GM23338 (cell line): ENCODE data around the gene PPP1CA. TPM values are rescaled to one million over a fixed set of nuclear protein-coding genes. Genes with fewer than 3 reads are reported as not detected.

Experiments used
- ATAC-seq: fragments of 200-7000 bp; cut with Tn5 transposase; 3 replicates; pipeline ENCODE4 v1.9.1; 2020
- DNase-seq: peaks from one replicate; pipeline ENCODE4 v3.0.0-alpha.2; 2015; ENCODE audit warnings: low spot score
- H2AFZ ChIP-seq: fragments of 200-600 bp; sonication (generic); 2 replicates; pipeline ENCODE4 v1.8.0; 2016; ENCODE audit warnings: antibody characterized with exemption, mild to moderate bottlenecking, moderate library complexity
- H3F3A ChIP-seq: fragments of 200-600 bp; sonication (generic); replicated peaks from 2 replicates; pipeline ENCODE4 v1.8.0; 2017; ENCODE audit warnings: antibody characterized with exemption, mixed run types, low read depth
- H3K27ac ChIP-seq: fragments of 200-600 bp; sonication (generic); 2 replicates; pipeline ENCODE4 v1.6.1; 2016; ENCODE audit warnings: low read depth
- H3K27me3 ChIP-seq: fragments of 200-600 bp; sonication (generic); 2 replicates; pipeline ENCODE4 v1.8.0; 2016; ENCODE audit warnings: mild to moderate bottlenecking, mixed run types, moderate library complexity; ENCODE audit not compliant: insufficient read depth
- H3K36me3 ChIP-seq: fragments of 200-600 bp; sonication (generic); 2 replicates; pipeline ENCODE4 v1.8.0; 2016; ENCODE audit warnings: mild to moderate bottlenecking; ENCODE audit not compliant: insufficient read depth
- H3K4me1 ChIP-seq: fragments of 200-600 bp; sonication (generic); 2 replicates; pipeline ENCODE4 v1.8.0; 2016; ENCODE audit warnings: mild to moderate bottlenecking, moderate library complexity; ENCODE audit not compliant: insufficient read depth
- H3K4me2 ChIP-seq: fragments of 200-600 bp; sonication (generic); 2 replicates; pipeline ENCODE4 v1.7.1; 2017; ENCODE audit warnings: mixed run types
- H3K4me3 ChIP-seq: fragments of 200-600 bp; sonication (generic); 2 replicates; pipeline ENCODE4 v1.6.1; 2016; ENCODE audit warnings: mixed run types
- H3K79me2 ChIP-seq: fragments of 200-600 bp; sonication (generic); replicated peaks from 2 replicates; pipeline ENCODE4 v1.8.0; 2017; ENCODE audit warnings: mild to moderate bottlenecking; ENCODE audit not compliant: insufficient read depth
- H3K9me2 ChIP-seq: fragments of 200-600 bp; sonication (generic); 2 replicates; pipeline ENCODE4 v1.8.0; 2017; ENCODE audit not compliant: insufficient read depth
- H4K20me1 ChIP-seq: fragments of 200-600 bp; sonication (generic); replicated peaks from 2 replicates; pipeline ENCODE4 v1.8.0; 2017; ENCODE audit warnings: mild to moderate bottlenecking; ENCODE audit not compliant: insufficient read depth
- H3K27ac Mint-ChIP-seq: 2 replicates; pipeline ENCODE4 v1.8.0; 2020; ENCODE audit warnings: inconsistent platforms, mild to moderate bottlenecking, moderate library complexity, mixed read lengths
- H3K27me3 Mint-ChIP-seq: 3 replicates; pipeline ENCODE4 v1.8.0; 2022; ENCODE audit warnings: low read depth, mild to moderate bottlenecking, moderate library complexity, mixed read lengths, inconsistent platforms; ENCODE audit not compliant: insufficient read depth, poor library complexity
- H3K36me3 Mint-ChIP-seq: 3 replicates; pipeline ENCODE4 v1.8.0; 2021; ENCODE audit warnings: low read depth, mild to moderate bottlenecking, inconsistent platforms, moderate library complexity, mixed read lengths
- H3K4me1 Mint-ChIP-seq: 3 replicates; pipeline ENCODE4 v1.8.0; 2020; ENCODE audit warnings: mild to moderate bottlenecking, inconsistent platforms, mixed read lengths
- H3K4me3 Mint-ChIP-seq: 3 replicates; pipeline ENCODE4 v1.8.0; 2021; ENCODE audit warnings: moderate library complexity, mild to moderate bottlenecking, inconsistent platforms, mixed read lengths
- H3K9me3 Mint-ChIP-seq: 3 replicates; pipeline ENCODE4 v1.8.0; 2020; ENCODE audit warnings: moderate library complexity, mild to moderate bottlenecking, inconsistent platforms, mixed read lengths
- CREB1 ChIP-seq: fragments of 250-450 bp; sonication (Bioruptor Pico); IDR thresholded peaks from 2 replicates; pipeline ENCODE4 v1.5.0; 2020; ENCODE audit warnings: low read depth, mild to moderate bottlenecking, moderate library complexity
- EZH2 ChIP-seq: fragments of 200-600 bp; sonication (generic); IDR thresholded peaks from one replicate; pipeline ENCODE4 v1.8.0; 2017; ENCODE audit warnings: antibody characterized with exemption, mild to moderate bottlenecking, low read depth; ENCODE audit not compliant: unreplicated experiment
- EZH2phosphoT487 ChIP-seq: fragments of 200-600 bp; sonication (generic); IDR thresholded peaks from one replicate; pipeline ENCODE4 v1.8.1; 2018; ENCODE audit warnings: antibody characterized with exemption; ENCODE audit not compliant: unreplicated experiment
- JUNB ChIP-seq: IDR thresholded peaks from one replicate; pipeline ENCODE4 v1.6.1; 2016; ENCODE audit warnings: antibody characterized with exemption; ENCODE audit not compliant: unreplicated experiment
- NANOG ChIP-seq: IDR thresholded peaks from 2 replicates; pipeline ENCODE4 v1.6.1; 2016; ENCODE audit warnings: antibody characterized with exemption, borderline replicate concordance
- POLR2AphosphoS5 ChIP-seq: IDR thresholded peaks from 2 replicates; pipeline ENCODE4 v1.6.1; 2016; ENCODE audit warnings: antibody characterized with exemption, low read depth
- REST ChIP-seq: IDR thresholded peaks from one replicate; pipeline ENCODE4 v1.6.1; 2018; ENCODE audit warnings: antibody characterized with exemption; ENCODE audit not compliant: unreplicated experiment
- STAT1 ChIP-seq: IDR thresholded peaks from one replicate; pipeline ENCODE4 v1.6.1; 2016; ENCODE audit warnings: antibody characterized with exemption; ENCODE audit not compliant: unreplicated experiment
- ZNF114 ChIP-seq: fragments of 250-450 bp; sonication (Bioruptor Pico); IDR thresholded peaks from 2 replicates; pipeline ENCODE4 v1.5.0; 2020; ENCODE audit warnings: mild to moderate bottlenecking, moderate library complexity
- ZNF331 ChIP-seq: fragments of 250-450 bp; sonication (Bioruptor Pico); IDR thresholded peaks from 2 replicates; pipeline ENCODE4 v1.5.0; 2020; ENCODE audit warnings: low read depth, mild to moderate bottlenecking, moderate library complexity
- ZNF462 ChIP-seq: fragments of 250-450 bp; sonication (Bioruptor Pico); IDR thresholded peaks from 2 replicates; pipeline ENCODE4 v1.5.0; 2020; ENCODE audit warnings: mild to moderate bottlenecking, moderate library complexity
- polyA plus RNA-seq: library from polyadenylated mRNA; unstranded; fragments of >200 nt; fragmentation: Nextera tagmentation; extraction: Ambion mirVana; gene quantifications from 2 replicates; pipeline ENCODE4 v1.2.1, GENCODE V29; 2016
- total RNA-seq: library from RNA; depleted of rRNA; stranded (reverse); fragments of >200 nt; shearing (Covaris generic); gene quantifications from 2 replicates; pipeline ENCODE4 v1.2.3, GENCODE V29; 2014
- TF ChIP-seq, protein P1 (sequence below), 2 experiments: fragments of 200-600 bp in 1 of 2; sonication (generic) in 1 of 2; conservative IDR thresholded peaks; 2 replicates each; pipeline versions ENCODE4 v1.5.1 to v1.6.1; 2016 to 2017; ENCODE audit warnings: antibody characterized with exemption in 2 of 2, low read depth in 2 of 2, mild to moderate bottlenecking in 2 of 2, moderate library complexity in 1 of 2
- TF ChIP-seq, protein P2 (sequence below): IDR thresholded peaks from 2 replicates; pipeline ENCODE4 v1.6.1; 2016; ENCODE audit warnings: antibody characterized with exemption

The PPP1CA gene
- total and polyA plus RNA-seq, 2 experiments from 2014 or later, result 217 to 237 TPM

- Histone ChIP-seq H3F3A (no peaks in the 10 kb centered on the region), H3K36me3 (no peaks in the 10 kb centered on the region), H3K79me2 (no peaks in the 10 kb centered on the region), H2AFZ (no peak overlapping the region), H4K20me1 (no peaks in the 10 kb centered on the region), H3K9me2 (no peaks in the 10 kb centered on the region), H3K27ac (no peak overlapping the region), H3K27me3 (no peaks in the 10 kb centered on the region), H3K4me3 (no peak overlapping the region), H3K4me1 (peaks cover 11% of the 10 kb centered on the region; the same call in 1 of the 2 replicates), H3K4me2 (no peak overlapping the region)
- H3K4me1 Mint-ChIP-seq, result peaks cover 21% of the 10 kb centered on the region
- no peaks in the 10 kb centered on the region for H3K36me3 Mint-ChIP-seq
- DNase-seq (no peak), ATAC-seq (no peak)
- no peak overlapping the region for H3K4me3 Mint-ChIP-seq
- H3K27ac Mint-ChIP-seq, result no peak overlapping the region
- peaks cover 26% of the 10 kb centered on the region for H3K27me3 Mint-ChIP-seq
- no peaks in the 10 kb centered on the region for H3K9me3 Mint-ChIP-seq
- no peak for TF ChIP-seq STAT1
- no peak for TF ChIP-seq POLR2AphosphoS5
- no peak for TF ChIP-seq REST
- TF ChIP-seq EZH2, result no peak
- no peak for TF ChIP-seq CREB1 (CRISPR knock-in tag)
- TF ChIP-seq, protein P1, sequence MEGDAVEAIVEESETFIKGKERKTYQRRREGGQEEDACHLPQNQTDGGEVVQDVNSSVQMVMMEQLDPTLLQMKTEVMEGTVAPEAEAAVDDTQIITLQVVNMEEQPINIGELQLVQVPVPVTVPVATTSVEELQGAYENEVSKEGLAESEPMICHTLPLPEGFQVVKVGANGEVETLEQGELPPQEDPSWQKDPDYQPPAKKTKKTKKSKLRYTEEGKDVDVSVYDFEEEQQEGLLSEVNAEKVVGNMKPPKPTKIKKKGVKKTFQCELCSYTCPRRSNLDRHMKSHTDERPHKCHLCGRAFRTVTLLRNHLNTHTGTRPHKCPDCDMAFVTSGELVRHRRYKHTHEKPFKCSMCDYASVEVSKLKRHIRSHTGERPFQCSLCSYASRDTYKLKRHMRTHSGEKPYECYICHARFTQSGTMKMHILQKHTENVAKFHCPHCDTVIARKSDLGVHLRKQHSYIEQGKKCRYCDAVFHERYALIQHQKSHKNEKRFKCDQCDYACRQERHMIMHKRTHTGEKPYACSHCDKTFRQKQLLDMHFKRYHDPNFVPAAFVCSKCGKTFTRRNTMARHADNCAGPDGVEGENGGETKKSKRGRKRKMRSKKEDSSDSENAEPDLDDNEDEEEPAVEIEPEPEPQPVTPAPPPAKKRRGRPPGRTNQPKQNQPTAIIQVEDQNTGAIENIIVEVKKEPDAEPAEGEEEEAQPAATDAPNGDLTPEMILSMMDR (conservative IDR thresholded peaks at IDR 0.05; ENCODE audit: low read depth in 2 of 2), result no peak
- no peak for TF ChIP-seq JUNB
- TF ChIP-seq NANOG, result no peak
- TF ChIP-seq ZNF462, result no peak
- TF ChIP-seq EZH2phosphoT487, result no peak
- no peak for TF ChIP-seq ZNF331 (CRISPR knock-in tag)
- TF ChIP-seq, protein P2, sequence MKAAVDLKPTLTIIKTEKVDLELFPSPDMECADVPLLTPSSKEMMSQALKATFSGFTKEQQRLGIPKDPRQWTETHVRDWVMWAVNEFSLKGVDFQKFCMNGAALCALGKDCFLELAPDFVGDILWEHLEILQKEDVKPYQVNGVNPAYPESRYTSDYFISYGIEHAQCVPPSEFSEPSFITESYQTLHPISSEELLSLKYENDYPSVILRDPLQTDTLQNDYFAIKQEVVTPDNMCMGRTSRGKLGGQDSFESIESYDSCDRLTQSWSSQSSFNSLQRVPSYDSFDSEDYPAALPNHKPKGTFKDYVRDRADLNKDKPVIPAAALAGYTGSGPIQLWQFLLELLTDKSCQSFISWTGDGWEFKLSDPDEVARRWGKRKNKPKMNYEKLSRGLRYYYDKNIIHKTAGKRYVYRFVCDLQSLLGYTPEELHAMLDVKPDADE, result no peak
- TF ChIP-seq ZNF114 (CRISPR knock-in tag), result no peak
Observed at GRCh38 chr11:67406420-67406968, 4.8 kb upstream of the PPP1CA start.
